Measurements from ENCODE around the gene SAG.
A peak's percentile ranks its signal among the peaks of the same experiment; 100 is the strongest.

The SAG gene

DNA sequence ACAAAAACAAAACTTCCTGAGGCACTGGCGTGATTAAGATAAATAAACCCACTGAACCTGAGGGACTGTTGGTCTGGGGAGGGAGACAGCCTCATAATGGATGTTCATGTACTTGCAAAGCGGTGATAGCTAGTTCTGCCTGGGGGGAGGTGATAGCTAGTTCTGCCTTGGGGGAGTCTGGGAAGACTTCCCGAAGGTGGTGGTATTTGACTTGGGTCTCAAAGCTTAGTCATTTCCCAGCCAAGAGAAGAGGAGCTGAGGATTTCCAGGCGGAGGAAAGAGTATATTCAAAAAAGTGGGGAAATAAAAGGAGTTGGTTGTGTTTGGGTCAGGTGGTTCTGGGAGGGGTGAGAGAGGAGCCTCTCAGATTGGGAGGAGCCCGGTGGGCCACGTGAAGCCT lies 71.4 kb downstream of the SAG start:
- TF ChIP-seq, protein P1, sequence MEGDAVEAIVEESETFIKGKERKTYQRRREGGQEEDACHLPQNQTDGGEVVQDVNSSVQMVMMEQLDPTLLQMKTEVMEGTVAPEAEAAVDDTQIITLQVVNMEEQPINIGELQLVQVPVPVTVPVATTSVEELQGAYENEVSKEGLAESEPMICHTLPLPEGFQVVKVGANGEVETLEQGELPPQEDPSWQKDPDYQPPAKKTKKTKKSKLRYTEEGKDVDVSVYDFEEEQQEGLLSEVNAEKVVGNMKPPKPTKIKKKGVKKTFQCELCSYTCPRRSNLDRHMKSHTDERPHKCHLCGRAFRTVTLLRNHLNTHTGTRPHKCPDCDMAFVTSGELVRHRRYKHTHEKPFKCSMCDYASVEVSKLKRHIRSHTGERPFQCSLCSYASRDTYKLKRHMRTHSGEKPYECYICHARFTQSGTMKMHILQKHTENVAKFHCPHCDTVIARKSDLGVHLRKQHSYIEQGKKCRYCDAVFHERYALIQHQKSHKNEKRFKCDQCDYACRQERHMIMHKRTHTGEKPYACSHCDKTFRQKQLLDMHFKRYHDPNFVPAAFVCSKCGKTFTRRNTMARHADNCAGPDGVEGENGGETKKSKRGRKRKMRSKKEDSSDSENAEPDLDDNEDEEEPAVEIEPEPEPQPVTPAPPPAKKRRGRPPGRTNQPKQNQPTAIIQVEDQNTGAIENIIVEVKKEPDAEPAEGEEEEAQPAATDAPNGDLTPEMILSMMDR (IDR thresholded peaks at IDR 0.05; ENCODE audit: unreplicated experiment in 3 of 3) = no peak
- Mint-ChIP-seq H3K27ac (no peak overlapping the region), H3K4me1 (peaks cover 51% of the 10 kb centered on the region), H3K36me3 (ENCODE audit: low read depth) (peaks cover 7% of the 10 kb centered on the region), H3K9me3 (no peaks in the 10 kb centered on the region), H3K4me3 (no peak overlapping the region), H3K27me3 (ENCODE audit: low read depth) (no peaks in the 10 kb centered on the region)

DNA sequence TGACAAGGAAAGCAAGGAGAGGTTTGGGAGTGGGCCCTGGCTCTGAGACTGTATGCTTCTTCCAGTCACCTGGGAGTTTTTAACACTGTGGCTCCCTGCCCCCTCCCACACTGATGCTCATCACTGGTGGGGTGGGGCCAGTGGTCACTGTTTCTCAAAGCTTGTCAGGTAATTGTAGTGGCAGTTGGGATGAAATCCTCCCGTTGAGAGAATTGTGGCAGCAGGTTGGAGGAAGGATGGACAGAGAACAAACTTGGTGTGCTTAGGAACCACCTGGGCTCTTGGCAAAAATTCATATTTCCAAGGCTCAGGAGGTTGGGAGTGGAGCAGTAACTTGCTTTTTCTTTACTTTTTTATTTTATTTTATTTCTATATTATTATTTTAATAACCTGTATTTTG lies 71.8 kb downstream of the SAG start:
- Mint-ChIP-seq H3K9me3 (no peaks in the 10 kb centered on the region), H3K27me3 (ENCODE audit: low read depth) (peaks cover 3% of the 10 kb centered on the region), H3K27ac (no peak overlapping the region), H3K4me1 (peaks cover 55% of the 10 kb centered on the region), H3K4me3 (no peak overlapping the region), H3K36me3 (ENCODE audit: low read depth) (peaks cover 7% of the 10 kb centered on the region)
- TF ChIP-seq, protein P1 (IDR thresholded peaks at IDR 0.05; ENCODE audit: unreplicated experiment in 3 of 3) = no peak

DNA sequence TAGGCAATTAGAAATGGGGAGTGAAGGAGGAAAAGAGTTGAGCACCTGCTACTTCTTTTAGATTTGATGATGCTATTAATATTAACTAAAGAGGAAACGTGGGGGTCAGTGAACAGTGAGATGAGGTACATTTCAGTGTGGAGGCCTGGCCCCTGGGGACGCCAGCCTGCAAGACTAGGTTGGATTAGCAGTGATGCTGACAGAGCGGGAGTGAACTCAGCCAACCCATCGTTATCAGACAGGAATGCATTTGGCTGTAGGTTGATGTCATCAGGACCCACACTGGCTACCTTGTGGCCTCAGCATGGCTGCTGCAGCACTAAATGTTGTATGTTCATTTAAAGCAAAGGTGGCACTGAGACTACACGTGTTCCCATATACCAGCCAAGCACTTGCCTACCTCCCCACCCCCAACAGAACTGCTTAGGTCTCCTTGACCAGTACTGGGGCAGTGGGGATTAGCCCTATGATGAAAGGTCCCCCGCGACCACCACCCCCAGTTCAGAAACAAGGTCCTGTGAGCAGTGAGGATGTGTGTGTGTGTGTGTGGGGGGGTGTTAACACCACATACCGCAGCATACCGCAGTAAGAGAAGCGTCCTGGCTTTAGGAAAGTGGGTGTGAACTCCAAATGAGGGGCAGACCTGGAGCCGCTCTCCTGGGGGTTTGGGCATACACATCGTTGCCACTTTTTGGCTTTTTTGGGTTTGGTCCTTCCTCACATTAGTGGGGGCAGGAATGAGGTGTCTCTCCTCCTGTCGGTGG lies 72.7 kb downstream of the SAG start:
- TF ChIP-seq, protein P1 (IDR thresholded peaks at IDR 0.05; ENCODE audit: unreplicated experiment in 3 of 3) = no peak
- H3K27ac Mint-ChIP-seq = no peak overlapping the region
- peaks cover 7% of the 10 kb centered on the region for H3K36me3 Mint-ChIP-seq (ENCODE audit: low read depth)
- no peaks in the 10 kb centered on the region for H3K9me3 Mint-ChIP-seq
- H3K4me3 Mint-ChIP-seq = no peak overlapping the region
- H3K4me1 Mint-ChIP-seq = peaks cover 60% of the 10 kb centered on the region
- peaks cover 3% of the 10 kb centered on the region for H3K27me3 Mint-ChIP-seq (ENCODE audit: low read depth)

DNA sequence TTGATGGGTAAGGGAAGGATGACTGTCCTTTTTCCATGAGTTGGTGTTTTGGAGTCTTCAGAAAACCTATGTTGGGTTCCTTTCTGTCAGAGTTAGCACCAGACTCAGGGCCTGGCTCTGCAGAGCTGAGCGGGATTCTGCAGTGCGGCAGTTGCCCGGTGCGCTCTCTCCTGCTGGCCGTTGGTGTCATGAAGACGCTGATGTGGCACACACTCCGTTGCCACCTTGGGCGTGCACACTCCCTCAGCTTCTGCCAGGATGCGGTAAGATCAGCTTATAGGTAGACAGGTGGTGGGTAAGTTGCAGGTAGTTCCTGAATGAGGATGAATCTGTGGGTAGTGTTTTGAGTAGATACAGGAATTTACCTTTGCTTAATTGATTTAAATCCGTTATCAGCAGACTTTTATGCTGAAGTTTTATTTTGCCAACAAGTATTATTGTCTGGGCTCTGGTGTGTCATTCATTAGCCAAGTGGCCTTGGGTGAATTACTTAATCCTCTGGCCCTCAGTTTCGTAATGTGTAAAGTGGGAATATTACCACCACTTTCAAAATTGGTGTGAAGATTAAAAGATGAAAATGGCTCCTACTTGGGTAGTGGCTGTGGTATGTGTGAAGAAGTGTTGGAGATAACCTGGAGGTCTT lies 73.5 kb downstream of the SAG start:
- Mint-ChIP-seq H3K27ac (no peak overlapping the region), H3K4me1 (peaks cover 60% of the 10 kb centered on the region), H3K36me3 (ENCODE audit: low read depth) (peaks cover 7% of the 10 kb centered on the region), H3K9me3 (no peaks in the 10 kb centered on the region), H3K4me3 (no peak overlapping the region), H3K27me3 (ENCODE audit: low read depth) (peaks cover 3% of the 10 kb centered on the region)
- TF ChIP-seq, protein P1 (IDR thresholded peaks at IDR 0.05; ENCODE audit: unreplicated experiment in 3 of 3) = no peak

DNA sequence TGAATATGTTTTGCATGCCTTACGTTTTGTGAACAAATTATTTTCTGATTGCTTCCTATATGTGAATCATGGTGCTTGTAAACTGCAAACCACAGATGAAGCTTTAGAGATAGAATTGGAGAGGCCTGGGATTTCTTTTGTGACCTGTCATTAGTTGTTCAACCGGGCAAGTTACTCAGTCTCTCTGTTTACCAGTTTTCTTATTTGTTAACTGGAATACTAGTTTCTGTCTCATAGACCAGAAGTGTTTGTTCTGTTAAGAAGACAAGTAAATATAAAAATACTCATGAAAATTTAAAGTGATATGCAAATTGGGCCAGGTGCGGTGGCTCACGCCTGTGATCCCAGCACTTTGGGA lies 74.0 kb downstream of the SAG start:
- Mint-ChIP-seq H3K27me3 (ENCODE audit: low read depth) (peaks cover 3% of the 10 kb centered on the region), H3K36me3 (ENCODE audit: low read depth) (peaks cover 7% of the 10 kb centered on the region), H3K4me1 (peaks cover 62% of the 10 kb centered on the region), H3K4me3 (no peak overlapping the region), H3K27ac (no peak overlapping the region), H3K9me3 (no peaks in the 10 kb centered on the region)
- TF ChIP-seq, protein P1 (IDR thresholded peaks at IDR 0.05; ENCODE audit: unreplicated experiment in 3 of 3) = no peak

DNA sequence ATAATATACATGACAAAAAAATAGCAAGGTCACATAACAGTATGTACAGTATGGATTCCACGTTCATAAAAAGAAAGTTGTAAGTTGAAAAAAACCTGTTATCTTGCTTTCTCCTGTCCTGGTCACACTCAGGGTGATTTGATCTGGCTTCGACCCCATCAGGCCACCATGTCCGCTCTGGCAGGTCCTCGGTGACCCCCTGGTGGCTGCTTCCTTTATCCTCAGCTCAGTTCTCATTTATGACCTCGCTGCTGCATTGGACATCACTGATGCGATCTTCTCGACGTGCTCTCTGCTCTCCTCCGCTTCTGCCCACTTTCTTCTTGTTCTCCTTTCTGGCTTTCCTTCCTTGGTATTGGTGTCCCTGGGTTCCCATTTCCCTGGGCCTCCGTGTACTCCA lies 76.4 kb downstream of the SAG start:
- no peak overlapping the region for H3K4me3 Mint-ChIP-seq

More for the DNA sequence above, 76.4 kb downstream of the SAG start:
- no peaks in the 10 kb centered on the region for H3K36me3 Mint-ChIP-seq (ENCODE audit: low read depth)
- TF ChIP-seq, protein P1 (IDR thresholded peaks at IDR 0.05; ENCODE audit: unreplicated experiment in 3 of 3) = no peak
- peak overlapping the region; percentile 37 to 94 (median 62) for H3K27ac Mint-ChIP-seq
- peaks cover 78% of the 10 kb centered on the region for H3K4me1 Mint-ChIP-seq
- H3K9me3 Mint-ChIP-seq = no peaks in the 10 kb centered on the region
- peaks cover 3% of the 10 kb centered on the region for H3K27me3 Mint-ChIP-seq (ENCODE audit: low read depth)

All from nephron (organoid).